NT2/D1 (cell line): ENCODE data around the gene MAN2B1.

Experiments used
- SUZ12 ChIP-seq: IDR thresholded peaks from 2 replicates; pipeline ENCODE4 v1.6.1; 2011; ENCODE audit not compliant: insufficient read length, insufficient read depth; ENCODE audit errors: extremely low read depth
- ZNF274 ChIP-seq: IDR thresholded peaks from 2 replicates; pipeline ENCODE4 v1.6.1; 2011; ENCODE audit warnings: mild to moderate bottlenecking, low read depth, low read length

- TF ChIP-seq SUZ12: no peak
- no peak for TF ChIP-seq ZNF274
Measured at GRCh38 chr19:12636631-12637030, 29.9 kb downstream of the MAN2B1 start.
